Colonic mucosa (tissue), 4 donors: Measurements from ENCODE around the gene WNT3A. TPM values are rescaled to one million over a fixed set of nuclear protein-coding genes. Genes with fewer than 3 reads are reported as not detected.

ENCODE experiments used
- DNase-seq: peaks from one replicate; pipeline ENCODE4 v3.0.0-alpha.2; 2020
- H3K27ac ChIP-seq: fragments of 200-600 bp; one replicate; pipeline ENCODE4 v1.8.0; 2021
- H3K27me3 ChIP-seq: fragments of 200-600 bp; one replicate; pipeline ENCODE4 v1.8.0; 2021
- H3K36me3 ChIP-seq: fragments of 200-600 bp; one replicate; pipeline ENCODE4 v1.8.0; 2021
- H3K4me1 ChIP-seq: fragments of 200-600 bp; one replicate; pipeline ENCODE4 v1.8.0; 2021; ENCODE audit warnings: mild to moderate bottlenecking
- H3K4me3 ChIP-seq: fragments of 200-600 bp; one replicate; pipeline ENCODE4 v1.8.0; 2021
- H3K9ac ChIP-seq, 2 donors: one replicate each; pipeline ENCODE4 v1.7.0; 2013; ENCODE audit warnings: control low read depth in 2 of 2, low read depth in 2 of 2, low read length in 2 of 2
- H3K9me3 ChIP-seq: fragments of 200-600 bp; one replicate; pipeline ENCODE4 v1.8.0; 2021
- intact Hi-C: fragments of 100-400 bp; cut with DNase I; formaldehyde crosslinking; loops from one replicate; pipeline ENCODE4 v1.14.1; 2022
- total RNA-seq, 2 donors: library from RNA; stranded (reverse); fragmentation: NEBNext Ultra II Directional in 1 of 2; extraction: Animal tissue kit (Norgen Biotek cat#: 25700) in 1 of 2; gene quantifications; one replicate each; pipeline ENCODE4 v1.2.1, GENCODE V29; 2021
- TF ChIP-seq, protein P1 (sequence below): fragments of 200-600 bp; IDR thresholded peaks from one replicate; pipeline ENCODE4 v1.8.0; 2022; ENCODE audit warnings: antibody characterized with exemption, mild to moderate bottlenecking
- donor health status: healthy.
- donor health status: DM: no; HTN: no; CAD: no.
- donor health status: DM: no; HTN: no; CAD: no.

WNT3A gene
- total RNA-seq, 2 donors from 2014 or later = not detected

DNA sequence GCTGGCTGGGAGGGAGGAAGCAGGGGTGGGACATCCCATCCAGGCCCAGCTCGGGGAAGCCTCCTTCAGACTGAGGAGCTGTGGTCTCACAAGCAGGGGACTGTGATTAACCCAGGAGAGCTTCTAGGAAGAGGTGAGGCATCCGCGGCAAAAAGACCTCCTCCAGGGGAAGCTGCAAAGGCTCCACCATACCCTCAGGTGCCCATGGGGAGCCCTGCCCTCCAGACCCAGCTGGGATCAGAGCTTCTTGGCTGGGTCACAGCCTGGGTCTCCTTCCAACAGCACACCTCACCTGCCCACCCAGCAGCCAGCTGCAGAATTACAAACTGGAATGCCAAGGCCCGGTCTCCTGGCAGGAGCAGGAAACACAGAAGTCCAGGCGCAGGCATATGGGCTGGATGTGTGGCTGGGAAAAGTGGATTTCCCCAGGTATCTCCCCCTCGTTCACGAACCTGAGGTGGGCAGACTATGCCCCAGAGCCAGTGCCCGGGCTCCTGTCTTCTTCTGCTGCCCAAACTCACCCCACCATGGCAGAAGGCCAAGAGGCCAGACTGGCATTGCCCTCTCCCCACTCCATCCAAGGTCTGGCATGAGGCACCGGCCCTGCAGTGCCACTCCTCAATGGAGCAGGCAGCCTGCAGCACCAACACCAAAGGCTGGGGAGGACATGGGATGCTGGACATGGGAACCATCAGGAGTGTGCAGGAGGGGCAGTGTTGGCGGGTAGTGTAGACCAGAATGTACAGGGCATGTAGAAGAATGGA, 60.3 kb downstream of the WNT3A start:
- H3K9me3 ChIP-seq = no peaks in the 10 kb centered on the region
- intact Hi-C loops = no loop called here
- peaks cover 10% of the 10 kb centered on the region for H3K27me3 ChIP-seq
- TF ChIP-seq, protein P1, sequence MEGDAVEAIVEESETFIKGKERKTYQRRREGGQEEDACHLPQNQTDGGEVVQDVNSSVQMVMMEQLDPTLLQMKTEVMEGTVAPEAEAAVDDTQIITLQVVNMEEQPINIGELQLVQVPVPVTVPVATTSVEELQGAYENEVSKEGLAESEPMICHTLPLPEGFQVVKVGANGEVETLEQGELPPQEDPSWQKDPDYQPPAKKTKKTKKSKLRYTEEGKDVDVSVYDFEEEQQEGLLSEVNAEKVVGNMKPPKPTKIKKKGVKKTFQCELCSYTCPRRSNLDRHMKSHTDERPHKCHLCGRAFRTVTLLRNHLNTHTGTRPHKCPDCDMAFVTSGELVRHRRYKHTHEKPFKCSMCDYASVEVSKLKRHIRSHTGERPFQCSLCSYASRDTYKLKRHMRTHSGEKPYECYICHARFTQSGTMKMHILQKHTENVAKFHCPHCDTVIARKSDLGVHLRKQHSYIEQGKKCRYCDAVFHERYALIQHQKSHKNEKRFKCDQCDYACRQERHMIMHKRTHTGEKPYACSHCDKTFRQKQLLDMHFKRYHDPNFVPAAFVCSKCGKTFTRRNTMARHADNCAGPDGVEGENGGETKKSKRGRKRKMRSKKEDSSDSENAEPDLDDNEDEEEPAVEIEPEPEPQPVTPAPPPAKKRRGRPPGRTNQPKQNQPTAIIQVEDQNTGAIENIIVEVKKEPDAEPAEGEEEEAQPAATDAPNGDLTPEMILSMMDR = no peak
- no peak for DNase-seq
- no peak overlapping the region for H3K4me3 ChIP-seq
- no peak overlapping the region for H3K27ac ChIP-seq
- no peaks in the 10 kb centered on the region for H3K36me3 ChIP-seq
- no peak overlapping the region for H3K9ac ChIP-seq
- H3K4me1 ChIP-seq = no peaks in the 10 kb centered on the region

DNA sequence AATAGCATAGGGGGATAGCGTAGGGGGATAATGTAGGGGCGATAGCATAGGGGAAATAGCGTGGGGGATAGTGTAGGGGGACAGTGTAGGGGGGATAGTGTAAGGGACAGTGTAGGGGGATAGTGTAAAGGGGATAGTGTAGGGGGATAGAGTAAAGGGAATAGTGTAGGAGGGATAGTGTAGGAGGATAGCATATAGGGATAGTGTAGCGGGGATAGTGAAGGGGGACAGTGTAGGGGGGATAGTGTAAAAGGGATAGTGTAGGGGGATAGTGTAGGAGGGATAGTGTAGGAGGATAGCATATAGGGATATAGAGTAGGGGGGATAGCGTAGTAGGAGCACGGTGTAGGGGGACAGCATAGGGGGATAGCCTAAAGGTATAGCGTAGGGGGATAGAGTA, 61.6 kb downstream of the WNT3A start:
- TF ChIP-seq, protein P1 = no peak
- Histone ChIP-seq H3K27me3 (peaks cover 9% of the 10 kb centered on the region), H3K4me1 (no peaks in the 10 kb centered on the region)

DNA sequence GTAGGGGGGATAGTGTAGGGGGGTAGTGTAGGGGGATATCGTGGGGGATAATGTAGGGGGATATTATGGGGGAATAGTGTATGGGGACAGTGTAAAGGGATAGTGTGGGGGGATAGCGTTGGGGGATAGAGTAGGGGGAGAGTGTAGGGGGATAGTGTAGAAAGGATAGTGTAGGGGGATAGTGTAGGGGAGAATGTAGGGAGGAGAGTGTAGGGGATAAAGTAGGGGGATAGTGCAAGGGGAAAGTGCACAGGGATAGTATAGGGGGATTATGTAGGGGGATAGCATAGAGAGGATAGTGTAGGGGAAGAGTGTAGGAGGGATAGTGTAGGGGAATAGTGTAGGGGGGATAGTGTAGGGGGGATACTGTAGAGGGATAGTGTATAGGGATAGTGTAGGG, 63.4 kb downstream of the WNT3A start:
- H3K27ac ChIP-seq = no peak overlapping the region
- no peaks in the 10 kb centered on the region for H3K36me3 ChIP-seq
- H3K9me3 ChIP-seq = no peaks in the 10 kb centered on the region
- no peak overlapping the region for H3K4me3 ChIP-seq
- H3K9ac ChIP-seq = no peak overlapping the region
- no peaks in the 10 kb centered on the region for H3K4me1 ChIP-seq
- intact Hi-C loops = loop anchor here (5.0 kb wide), 1 partner anchor 63 kb away; the partner anchor contains the start of gene WNT3A
- H3K27me3 ChIP-seq = peaks cover 9% of the 10 kb centered on the region
- TF ChIP-seq, protein P1 = no peak
- no peak for DNase-seq

More for the DNA sequence above, 61.6 kb downstream of the WNT3A start:
- Histone ChIP-seq H3K27ac (no peak overlapping the region), H3K4me3 (no peak overlapping the region), H3K9me3 (no peaks in the 10 kb centered on the region), H3K36me3 (no peaks in the 10 kb centered on the region), H3K9ac (no peak overlapping the region)
- intact Hi-C loops = no loop called here
- no peak for DNase-seq

DNA sequence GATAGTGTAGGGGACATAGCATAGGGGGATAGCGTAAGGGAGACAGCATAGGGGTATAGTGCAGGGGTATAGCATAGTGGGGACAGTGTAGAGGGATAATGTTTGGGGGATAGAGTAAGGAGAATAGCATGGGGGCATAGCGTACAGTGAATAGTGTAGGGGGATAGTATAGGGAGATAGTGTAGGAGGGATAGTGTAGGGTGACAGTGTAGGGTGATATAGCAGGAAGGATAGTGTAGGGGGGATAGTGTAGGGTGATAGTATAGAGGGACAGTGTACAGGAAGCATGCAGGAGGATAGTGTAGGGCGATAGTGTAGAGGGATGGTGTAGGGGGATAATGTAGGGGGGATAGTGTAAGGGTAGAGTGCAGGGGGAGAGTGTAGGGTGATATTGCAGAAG, 64.1 kb downstream of the WNT3A start:
- H3K27ac ChIP-seq = no peak overlapping the region
- H3K27me3 ChIP-seq = peaks cover 3% of the 10 kb centered on the region
- TF ChIP-seq, protein P1 = no peak
- H3K36me3 ChIP-seq = no peaks in the 10 kb centered on the region
- no peaks in the 10 kb centered on the region for H3K4me1 ChIP-seq
- no peak overlapping the region for H3K9ac ChIP-seq
- H3K9me3 ChIP-seq = no peaks in the 10 kb centered on the region
- DNase-seq = no peak
- intact Hi-C loops = loop anchor here (5.0 kb wide), 1 partner anchor 64 kb away; the partner anchor contains the start of gene WNT3A
- no peak overlapping the region for H3K4me3 ChIP-seq

DNA sequence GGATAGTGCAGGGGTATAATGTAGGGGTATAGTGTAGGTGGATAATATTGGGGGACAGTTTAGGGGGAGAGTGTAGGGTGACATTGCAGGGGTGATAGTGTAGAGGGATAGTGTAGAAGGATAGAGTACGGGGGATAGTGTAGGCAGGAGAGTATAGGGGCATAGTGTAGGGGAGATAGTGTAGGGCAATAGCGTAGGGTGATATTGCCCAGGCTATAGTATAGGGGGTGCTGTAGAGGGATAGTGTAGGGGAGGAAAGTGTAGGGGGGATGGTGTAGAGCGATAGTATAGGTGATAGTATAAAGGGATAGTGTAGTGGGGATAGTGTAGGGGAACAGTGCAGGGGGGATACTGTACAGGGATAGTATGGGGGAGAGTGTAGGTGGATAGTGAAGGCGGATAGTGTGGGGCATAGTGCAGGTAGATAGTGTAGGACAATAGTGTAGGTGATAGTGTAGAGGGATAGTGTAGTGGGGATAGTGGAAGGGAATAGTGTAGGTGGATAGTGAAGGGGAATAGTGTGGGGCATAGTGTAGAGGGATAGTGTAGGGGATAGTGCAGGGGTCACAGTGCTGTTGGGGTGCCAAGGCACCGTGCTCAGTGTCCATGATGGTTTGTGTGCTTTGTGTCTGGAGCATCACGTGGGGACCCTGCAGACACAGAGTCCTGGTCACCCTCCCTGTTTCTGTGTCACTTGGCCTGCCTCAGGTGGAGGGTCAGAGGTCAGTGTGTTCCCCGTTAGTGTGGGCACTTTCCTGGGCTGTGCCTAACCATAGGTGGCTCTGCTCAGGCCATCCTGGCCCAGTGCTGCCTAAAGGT, 65.2 kb downstream of the WNT3A start:
- Histone ChIP-seq H3K4me1 (no peaks in the 10 kb centered on the region), H3K27me3 (peaks cover 3% of the 10 kb centered on the region), H3K4me3 (no peak overlapping the region), H3K9me3 (no peaks in the 10 kb centered on the region), H3K27ac (no peak overlapping the region), H3K9ac (no peak overlapping the region), H3K36me3 (no peaks in the 10 kb centered on the region)
- no peak for DNase-seq
- intact Hi-C loops = loop anchor here (5.0 kb wide), 1 partner anchor 65 kb away; the partner anchor contains the start of gene WNT3A
- TF ChIP-seq, protein P1 = no peak
